ENCODE results near the gene CNTNAP2.

DNA sequence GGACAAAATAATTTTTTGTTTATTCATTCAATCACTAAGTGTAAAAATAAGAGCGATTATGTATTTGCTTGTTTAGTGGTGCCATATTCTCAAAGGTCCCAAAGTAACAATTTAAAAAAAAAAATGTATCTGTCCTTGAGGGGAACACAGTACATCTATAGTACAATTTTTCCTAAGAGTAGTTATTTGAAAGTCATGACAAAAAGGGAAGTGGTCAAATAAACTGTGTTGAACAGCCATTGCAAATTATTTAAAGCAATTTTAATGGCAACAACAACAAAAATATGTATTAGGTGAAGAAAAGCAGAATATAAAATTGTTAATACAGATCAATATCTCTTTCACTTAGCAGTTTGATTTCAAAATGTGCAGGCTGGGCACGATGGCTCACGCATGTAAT is 943.5 kb downstream of the CNTNAP2 start:
- TF ChIP-seq CTCF (conservative IDR thresholded peaks at IDR 0.05; ENCODE audit: low read depth, low read length) = no peak
- TF ChIP-seq RFX5 (IDR thresholded peaks at IDR 0.05; ENCODE audit: low read depth, low read length) = no peak
- no peak for TF ChIP-seq MAZ (IDR thresholded peaks at IDR 0.05; ENCODE audit: borderline replicate concordance, low read depth, low read length)
- TF ChIP-seq SMC3 (IDR thresholded peaks at IDR 0.05; ENCODE audit: low read depth, low read length) = no peak
- TF ChIP-seq POLR2A (IDR thresholded peaks at IDR 0.05; ENCODE audit: low read depth, low read length) = no peak
- no peak for TF ChIP-seq MAFK (IDR thresholded peaks at IDR 0.05; ENCODE audit: low read depth, low read length)
- TF ChIP-seq, protein P1, sequence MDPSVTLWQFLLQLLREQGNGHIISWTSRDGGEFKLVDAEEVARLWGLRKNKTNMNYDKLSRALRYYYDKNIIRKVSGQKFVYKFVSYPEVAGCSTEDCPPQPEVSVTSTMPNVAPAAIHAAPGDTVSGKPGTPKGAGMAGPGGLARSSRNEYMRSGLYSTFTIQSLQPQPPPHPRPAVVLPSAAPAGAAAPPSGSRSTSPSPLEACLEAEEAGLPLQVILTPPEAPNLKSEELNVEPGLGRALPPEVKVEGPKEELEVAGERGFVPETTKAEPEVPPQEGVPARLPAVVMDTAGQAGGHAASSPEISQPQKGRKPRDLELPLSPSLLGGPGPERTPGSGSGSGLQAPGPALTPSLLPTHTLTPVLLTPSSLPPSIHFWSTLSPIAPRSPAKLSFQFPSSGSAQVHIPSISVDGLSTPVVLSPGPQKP (IDR thresholded peaks at IDR 0.05; ENCODE audit: borderline replicate concordance, low read depth, low read length) = no peak
